Transverse colon (tissue), 4 donors: Measurements from ENCODE around the gene OSBPL6.

Source experiments
- EP300 ChIP-seq: sonication (generic); formaldehyde crosslinking; IDR thresholded peaks from one replicate; pipeline ENCODE4 v1.6.1; 2017; ENCODE audit warnings: antibody characterized with exemption, low read depth
- POLR2A ChIP-seq: fragments of 450-650 bp; IDR thresholded peaks from one replicate; pipeline ENCODE4 v1.6.1; 2016; ENCODE audit warnings: antibody characterized with exemption, mild to moderate bottlenecking, moderate library complexity
- POLR2AphosphoS5 ChIP-seq, 3 donors: sonication (generic); formaldehyde crosslinking; IDR thresholded peaks; one replicate each; pipeline ENCODE4 v1.6.1; 2016; ENCODE audit warnings: antibody characterized with exemption in 3 of 3
- TF ChIP-seq, protein P1 (sequence below), 5 experiments: fragments of 200-600 bp in 3 of 5; fragments of 450-650 bp in 2 of 5; sonication (generic) in 3 of 5; IDR thresholded peaks; 1 replicate in 2 of 5; 2 replicates in 3 of 5; pipeline ENCODE4 v1.5.1; 2016 to 2017; ENCODE audit warnings: antibody characterized with exemption in 5 of 5, inconsistent platforms in 3 of 5, mild to moderate bottlenecking in 2 of 5, moderate library complexity in 1 of 5

DNA sequence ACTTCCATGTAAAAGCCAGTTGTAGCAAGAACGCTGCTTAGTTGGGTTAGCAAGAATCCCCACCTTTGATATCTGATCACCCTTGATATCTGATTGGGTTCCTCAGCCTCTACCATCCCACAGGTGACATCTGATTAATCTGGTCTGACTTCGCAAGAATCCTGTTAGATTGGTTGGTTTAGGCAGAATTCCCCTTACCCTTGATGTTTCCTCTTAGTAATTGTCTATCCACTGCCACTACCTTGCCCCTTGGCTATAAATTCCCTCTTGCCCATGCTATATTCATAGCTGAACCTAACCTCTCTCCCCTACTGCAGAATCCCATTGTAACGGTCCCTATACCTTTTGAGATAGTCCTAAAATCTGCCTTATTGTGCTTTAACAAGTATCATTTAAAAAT lies 223.6 kb downstream of the OSBPL6 start:
- TF ChIP-seq, protein P1, sequence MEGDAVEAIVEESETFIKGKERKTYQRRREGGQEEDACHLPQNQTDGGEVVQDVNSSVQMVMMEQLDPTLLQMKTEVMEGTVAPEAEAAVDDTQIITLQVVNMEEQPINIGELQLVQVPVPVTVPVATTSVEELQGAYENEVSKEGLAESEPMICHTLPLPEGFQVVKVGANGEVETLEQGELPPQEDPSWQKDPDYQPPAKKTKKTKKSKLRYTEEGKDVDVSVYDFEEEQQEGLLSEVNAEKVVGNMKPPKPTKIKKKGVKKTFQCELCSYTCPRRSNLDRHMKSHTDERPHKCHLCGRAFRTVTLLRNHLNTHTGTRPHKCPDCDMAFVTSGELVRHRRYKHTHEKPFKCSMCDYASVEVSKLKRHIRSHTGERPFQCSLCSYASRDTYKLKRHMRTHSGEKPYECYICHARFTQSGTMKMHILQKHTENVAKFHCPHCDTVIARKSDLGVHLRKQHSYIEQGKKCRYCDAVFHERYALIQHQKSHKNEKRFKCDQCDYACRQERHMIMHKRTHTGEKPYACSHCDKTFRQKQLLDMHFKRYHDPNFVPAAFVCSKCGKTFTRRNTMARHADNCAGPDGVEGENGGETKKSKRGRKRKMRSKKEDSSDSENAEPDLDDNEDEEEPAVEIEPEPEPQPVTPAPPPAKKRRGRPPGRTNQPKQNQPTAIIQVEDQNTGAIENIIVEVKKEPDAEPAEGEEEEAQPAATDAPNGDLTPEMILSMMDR (IDR thresholded peaks at IDR 0.05) = no peak
- TF ChIP-seq POLR2A (no peak), EP300 (no peak), POLR2AphosphoS5 (IDR thresholded peaks at IDR 0.05) (no peak)
